GM18858 (cell line): ENCODE results near the gene ZNF417.
A peak's percentile ranks its signal among the peaks of the same experiment; 100 is the strongest.
"Not testable (repeated sequence)": the region's sequence is repeated elsewhere in the genome, so short reads cannot be mapped to it uniquely, and the experiment has no call there.

Source experiments
- ATAC-seq: cut with Tn5 transposase; IDR thresholded peaks from one replicate; pipeline ENCODE4 v1.9.1; 2021; ENCODE audit not compliant: unreplicated experiment

ZNF417 gene

GRCh38 chr19:57916168-57916995, at the start of gene ZNF417:
ZNF417 (minus strand) TSS chr19:57916592; CDS start chr19:57916411, 181 bp downstream.
- ATAC-seq: peak; percentile 96

DNA sequence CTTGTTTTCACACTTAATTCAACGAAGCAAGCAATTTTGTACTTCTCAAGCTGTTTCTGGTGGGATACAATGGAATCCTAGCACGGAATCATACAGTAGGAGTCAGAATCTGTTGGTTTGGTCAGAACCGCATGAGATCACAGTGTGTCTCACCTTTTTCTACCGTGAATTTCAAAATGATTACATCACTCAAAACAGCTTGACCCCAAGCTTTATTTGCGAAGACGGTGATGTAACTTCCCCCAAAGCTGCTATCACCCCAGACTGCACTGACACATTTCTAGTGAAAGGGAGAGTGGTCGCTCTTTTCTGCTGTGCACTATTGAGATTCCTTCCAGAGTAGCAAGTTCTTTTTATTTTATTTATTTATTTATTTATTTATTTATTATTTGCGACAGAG, 48.4 kb upstream of the ZNF417 start:
- no peak for ATAC-seq

DNA sequence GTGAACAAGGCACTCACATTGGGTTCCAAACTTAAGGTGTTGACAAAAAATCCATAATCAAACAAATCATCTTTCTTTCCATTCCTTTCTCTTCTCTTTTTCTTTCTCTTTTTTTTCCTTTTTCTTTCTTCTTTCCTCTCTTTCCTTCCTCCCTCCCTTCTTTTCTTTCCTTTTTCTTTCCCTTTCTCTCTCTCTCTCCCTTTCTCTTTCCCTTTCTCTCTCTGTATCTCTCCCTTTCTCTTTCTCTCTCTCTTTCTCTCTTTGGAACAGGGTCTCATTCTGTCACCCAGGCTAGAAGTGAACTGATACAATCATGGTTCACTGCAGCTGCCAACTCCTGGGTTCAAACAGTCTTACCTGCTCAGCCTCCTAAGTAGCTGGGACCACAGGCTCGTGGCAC, 45.4 kb upstream of the ZNF417 start:
- no peak for ATAC-seq

DNA sequence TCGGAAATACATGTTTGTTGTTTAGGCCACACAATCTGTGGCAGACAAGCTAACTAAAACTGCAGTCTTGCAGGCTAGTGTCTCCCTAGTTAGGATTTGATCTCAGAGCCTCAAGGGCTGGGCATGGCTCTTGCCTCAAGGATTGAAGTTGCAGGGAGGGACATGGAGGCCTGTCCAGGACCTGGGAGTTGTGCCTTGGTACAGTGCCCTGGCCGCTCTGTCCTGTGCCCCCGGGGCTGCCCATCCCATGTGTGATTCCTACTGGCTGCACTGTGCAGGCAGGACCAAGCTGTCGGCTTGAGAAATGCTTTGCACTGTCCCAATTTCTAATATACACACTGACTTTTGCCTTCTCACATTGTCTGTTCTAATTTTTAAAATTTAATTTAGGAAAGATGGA, 38.6 kb upstream of the ZNF417 start:
- no peak for ATAC-seq

GRCh38 chr19:57949702-57950101, 33.3 kb upstream of the ZNF417 start:
- no peak for ATAC-seq

GRCh38 chr19:57949296-57949695, 32.9 kb upstream of the ZNF417 start:
- ATAC-seq: no peak

GRCh38 chr19:57947419-57948134, 31.2 kb upstream of the ZNF417 start, which contains the start of gene ZNF256:
ZNF256 (minus strand) TSS chr19:57947706; CDS start chr19:57947474, 232 bp downstream.
- ATAC-seq: peak; percentile 67

DNA sequence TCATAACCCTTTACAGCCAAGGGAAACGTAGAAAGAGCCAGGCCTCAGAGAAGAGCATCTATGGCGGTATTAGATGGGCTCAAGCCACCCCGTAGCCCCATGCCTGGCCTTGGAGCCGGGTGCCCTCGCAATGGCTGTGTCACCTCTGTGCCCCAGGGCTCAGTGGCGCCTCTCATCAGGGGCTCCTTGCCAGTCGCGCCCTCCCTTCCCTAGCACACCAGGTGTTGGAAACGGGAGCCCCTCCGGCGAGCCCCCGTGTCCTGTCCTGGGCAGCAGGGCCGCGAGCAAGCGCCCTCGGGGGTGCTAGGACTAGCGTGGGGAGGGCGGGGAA, 30.7 kb upstream of the ZNF417 start:
- ATAC-seq: no peak

- no peak for ATAC-seq
Measured at GRCh38 chr19:57946316-57946715, 29.9 kb upstream of the ZNF417 start.

DNA sequence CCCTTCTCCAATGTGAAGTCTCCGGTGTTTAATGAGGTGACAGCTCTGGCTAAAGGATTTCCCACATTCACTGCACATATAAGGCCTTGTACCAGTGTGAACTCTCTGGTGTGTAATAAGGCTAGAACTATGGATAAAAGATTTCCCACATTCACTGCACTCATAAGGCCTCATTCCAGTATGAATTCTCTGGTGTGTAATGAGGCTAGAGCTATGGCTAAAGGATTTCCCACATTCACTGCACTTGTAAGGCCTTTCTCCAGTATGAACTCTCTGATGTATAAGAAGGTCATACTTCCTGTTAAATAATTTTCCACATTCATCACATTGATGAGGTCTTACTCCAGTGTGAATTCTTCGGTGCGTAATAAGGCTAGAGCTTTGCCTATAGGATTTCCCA, 25.2 kb upstream of the ZNF417 start:
- no peak for ATAC-seq

GRCh38 chr19:57935731-57936130, 19.3 kb upstream of the ZNF417 start:
- ATAC-seq: no peak

DNA sequence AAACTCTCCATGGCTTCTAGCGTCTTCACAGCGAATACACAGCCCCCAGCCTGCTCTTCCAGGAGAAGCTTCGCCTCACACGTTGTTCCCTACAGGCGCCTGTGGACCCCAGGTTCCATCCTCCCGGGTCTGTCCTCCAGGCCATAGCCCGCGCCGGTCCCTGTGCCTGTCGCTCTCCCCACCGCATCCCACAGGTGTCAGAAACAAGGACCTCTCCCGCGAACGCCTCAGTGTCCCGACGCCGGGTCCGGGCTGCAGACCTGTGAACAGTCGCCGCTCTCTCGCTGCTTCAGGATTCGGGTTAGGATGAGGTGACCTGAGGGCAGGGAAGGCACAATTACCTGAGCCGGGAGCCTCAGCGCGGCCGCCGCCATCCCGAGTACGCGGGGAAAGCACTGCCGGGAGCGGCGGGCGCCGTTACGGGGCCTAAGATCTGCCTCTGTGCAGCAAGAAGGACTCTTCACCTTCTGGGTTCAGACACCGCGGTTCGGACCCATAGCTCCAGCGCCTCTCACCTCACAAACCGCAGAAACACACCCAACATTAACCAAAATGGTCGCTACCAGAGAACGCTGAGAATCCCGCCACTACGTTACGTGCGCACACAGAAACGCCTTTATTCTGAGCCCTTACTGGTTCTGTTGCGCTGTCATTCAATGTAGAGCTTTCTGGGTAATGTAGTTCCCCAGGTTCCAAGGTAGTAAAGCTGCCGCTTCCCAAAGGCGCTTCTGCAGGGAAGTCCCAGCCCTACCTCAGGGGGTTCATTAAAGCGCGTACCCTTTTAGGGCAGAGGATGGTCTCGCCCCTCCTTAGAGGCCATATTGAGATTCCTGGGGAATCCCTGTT, 18.7 kb upstream of the ZNF417 start, which contains the start of gene ZNF418:
Gene ZNF418, minus strand, starts transcription at position 583 of the 846 bp plus-strand sequence. CDS start 1,580 bp downstream, outside the sequence.
- ATAC-seq: no peak

GRCh38 chr19:57927587-57927986, 11.2 kb upstream of the ZNF417 start:
- ATAC-seq: no peak

DNA sequence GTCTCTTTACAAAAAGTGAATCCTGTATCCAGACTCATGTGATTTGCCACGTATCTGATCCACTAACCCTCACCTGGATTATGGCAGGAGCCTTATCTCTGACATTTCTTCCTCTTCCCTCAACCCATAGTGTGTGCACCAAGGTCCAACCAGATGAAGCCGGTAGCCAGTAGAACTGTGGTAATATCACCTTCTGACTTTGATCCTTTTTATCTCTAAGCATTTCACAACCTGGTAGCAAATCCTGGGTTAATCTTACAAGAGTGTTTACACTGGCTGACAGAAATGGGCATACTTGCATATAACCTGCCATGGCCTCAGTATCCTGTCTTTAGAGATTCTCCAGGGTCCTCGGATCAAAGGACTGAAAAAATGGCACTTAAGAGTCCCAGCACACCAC, 1.9 kb downstream of the ZNF417 start:
- ATAC-seq: no peak

- no peak for ATAC-seq
Measured at GRCh38 chr19:57907394-57907793, 9.0 kb downstream of the ZNF417 start.

DNA sequence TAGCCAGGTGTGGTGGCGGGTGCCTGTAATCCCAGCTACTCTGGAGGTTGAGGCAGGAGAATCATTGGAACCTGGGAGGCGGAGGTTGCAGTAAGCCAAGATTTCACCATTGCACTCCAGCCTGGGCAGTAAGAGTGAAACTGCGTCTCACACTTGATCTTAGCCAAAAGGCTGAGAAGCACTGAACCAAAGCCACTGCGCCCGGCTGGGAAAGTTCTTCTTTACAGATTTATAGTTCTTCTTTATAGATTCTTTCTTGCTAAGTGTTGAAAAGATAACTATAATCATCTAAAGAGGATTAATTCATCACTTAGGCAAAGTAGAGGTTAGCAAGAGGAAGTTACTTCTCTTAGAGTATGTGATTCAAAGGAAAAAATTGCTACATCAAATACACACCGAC, 11.1 kb downstream of the ZNF417 start:
- no peak for ATAC-seq

- no peak for ATAC-seq
Measured at GRCh38 chr19:57903618-57904184, 12.7 kb downstream of the ZNF417 start.

- no peak for ATAC-seq
Measured at GRCh38 chr19:57900311-57900710, 16.1 kb downstream of the ZNF417 start.

DNA sequence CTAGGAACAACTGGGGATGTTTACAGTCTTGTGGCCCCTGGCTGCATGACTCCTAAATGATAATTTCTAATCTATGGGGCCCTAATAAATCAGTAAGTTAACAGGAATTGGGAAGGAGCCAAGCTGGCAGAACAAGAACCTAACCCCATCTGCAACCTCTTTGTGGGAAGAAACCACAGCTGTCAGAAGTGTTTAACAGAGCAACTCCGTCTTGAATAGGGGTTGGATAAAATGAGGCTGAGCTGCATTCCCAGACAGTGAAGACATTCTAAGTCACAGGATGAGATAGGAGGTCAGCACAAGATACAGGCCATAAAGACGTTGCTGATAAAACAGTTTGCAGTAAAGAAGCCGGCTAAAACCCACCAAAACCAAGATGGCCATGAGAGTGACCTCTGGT, 25.7 kb downstream of the ZNF417 start:
- not testable (repeated sequence) for ATAC-seq

GRCh38 chr19:57888560-57889231, 27.7 kb downstream of the ZNF417 start, which contains the start of gene ZNF814:
ZNF814 (minus strand) TSS chr19:57889037; CDS start chr19:57888802, 235 bp downstream.
- no peak for ATAC-seq
